GM18508 (cell line): ENCODE results near the gene LMO1.

Source experiments
- ATAC-seq: cut with Tn5 transposase; IDR thresholded peaks from one replicate; pipeline ENCODE4 v1.9.1; 2021; ENCODE audit warnings: moderate number of reproducible peaks; ENCODE audit not compliant: insufficient read depth, unreplicated experiment

The LMO1 gene

GRCh38 chr11:8288824-8289491, 25.3 kb upstream of the LMO1 start:
- no peak for ATAC-seq

GRCh38 chr11:8288166-8288772, 24.6 kb upstream of the LMO1 start:
- no peak for ATAC-seq

GRCh38 chr11:8287703-8288102, 24.0 kb upstream of the LMO1 start:
- no peak for ATAC-seq

- ATAC-seq = no peak
Measured at GRCh38 chr11:8287297-8287696, 23.6 kb upstream of the LMO1 start.

GRCh38 chr11:8286886-8287285, 23.2 kb upstream of the LMO1 start:
- no peak for ATAC-seq

- no peak for ATAC-seq
Measured at GRCh38 chr11:8285796-8286195, 22.1 kb upstream of the LMO1 start.

- ATAC-seq = no peak
Measured at GRCh38 chr11:8285228-8285627, 21.6 kb upstream of the LMO1 start.

GRCh38 chr11:8283465-8284230, 20.0 kb upstream of the LMO1 start:
- ATAC-seq = no peak

GRCh38 chr11:8283100-8283464, 19.4 kb upstream of the LMO1 start:
- ATAC-seq = no peak

- ATAC-seq = no peak
Measured at GRCh38 chr11:8282631-8283030, 19.0 kb upstream of the LMO1 start.

- no peak for ATAC-seq
Measured at GRCh38 chr11:8281266-8281665, 17.6 kb upstream of the LMO1 start.

GRCh38 chr11:8277691-8278090, 14.0 kb upstream of the LMO1 start:
- no peak for ATAC-seq

- ATAC-seq = no peak
Measured at GRCh38 chr11:8276528-8276927, 12.8 kb upstream of the LMO1 start.

- no peak for ATAC-seq
Measured at GRCh38 chr11:8273287-8273686, 9.6 kb upstream of the LMO1 start.

- no peak for ATAC-seq
Measured at GRCh38 chr11:8271106-8271886, 7.6 kb upstream of the LMO1 start.

GRCh38 chr11:8269636-8270035, 6.0 kb upstream of the LMO1 start:
- ATAC-seq = no peak

- no peak for ATAC-seq
Measured at GRCh38 chr11:8268530-8269400, 5.1 kb upstream of the LMO1 start.

- no peak for ATAC-seq
Measured at GRCh38 chr11:8267831-8268529, 4.3 kb upstream of the LMO1 start.

GRCh38 chr11:8267280-8267679, 3.6 kb upstream of the LMO1 start:
- no peak for ATAC-seq
